ENCODE results near the gene AATK. TPM values are rescaled to one million over a fixed set of nuclear protein-coding genes. Genes with fewer than 3 reads are reported as not detected.

Gene AATK
- total RNA-seq, 2 experiments from 2014 or later, result 0.25 to 0.82 TPM

GRCh38 chr17:81160306-81160705, 5.7 kb downstream of the AATK start:
- Mint-ChIP-seq H3K4me3 (no peak overlapping the region), H3K27me3 (peaks cover 20% of the 10 kb centered on the region), H3K36me3 (ENCODE audit: low read depth) (no peaks in the 10 kb centered on the region), H3K9me3 (no peaks in the 10 kb centered on the region), H3K4me1 (ENCODE audit: low read depth) (no peaks in the 10 kb centered on the region), H3K27ac (no peak overlapping the region)
- ChIA-PET POLR2A (no interaction called here), CTCF (no interaction called here)
- TF ChIP-seq CTCF (IDR thresholded peaks at IDR 0.05), result no peak
- Histone ChIP-seq H3K27me3 (ENCODE audit: control insufficient read depth in 1 of 2, insufficient read depth in 2 of 2, low read length in 2 of 2) (peaks cover 18 to 22% of the 10 kb centered on the region in 2 experiments), H3K36me3 (ENCODE audit: insufficient read depth, low read length) (no peaks in the 10 kb centered on the region), H3K9me3 (ENCODE audit: control insufficient read depth in 1 of 2, insufficient read depth in 1 of 2, low read length in 2 of 2) (peaks cover 0 to 33% of the 10 kb centered on the region in 2 experiments), H3K4me1 (ENCODE audit: insufficient read depth, low read length) (peaks cover 15% of the 10 kb centered on the region), H3K4me3 (ENCODE audit: low read length) (peak overlapping the region; percentile 20), H3K27ac (ENCODE audit: low read depth in 1 of 2, low read length in 2 of 2) (no peak overlapping the region)
- ATAC-seq (ENCODE audit: poor library complexity) (no peak), DNase-seq (peak in 2 of 14 experiments; percentile 13 to 49)
- intact Hi-C loops (cut with DNase I, micrococcal nuclease), result no loop called here

- ATAC-seq (ENCODE audit: poor library complexity) (no peak), DNase-seq (no peak)
- Histone ChIP-seq H3K27me3 (ENCODE audit: control insufficient read depth in 1 of 2, insufficient read depth in 2 of 2, low read length in 2 of 2) (peaks cover 13 to 17% of the 10 kb centered on the region in 2 experiments), H3K9me3 (ENCODE audit: control insufficient read depth in 1 of 2, insufficient read depth in 1 of 2, low read length in 2 of 2) (peaks cover 0 to 27% of the 10 kb centered on the region in 2 experiments), H3K4me3 (ENCODE audit: low read length) (peak overlapping the region; percentile 20), H3K36me3 (ENCODE audit: insufficient read depth, low read length) (no peaks in the 10 kb centered on the region), H3K4me1 (ENCODE audit: insufficient read depth, low read length) (peaks cover 11% of the 10 kb centered on the region), H3K27ac (ENCODE audit: low read depth in 1 of 2, low read length in 2 of 2) (no peak overlapping the region)
- H3K4me3 Mint-ChIP-seq, result no peak overlapping the region
- H3K4me1 Mint-ChIP-seq (ENCODE audit: low read depth), result no peaks in the 10 kb centered on the region
- H3K36me3 Mint-ChIP-seq (ENCODE audit: low read depth), result no peaks in the 10 kb centered on the region
- intact Hi-C loops (cut with DNase I, micrococcal nuclease), result no loop called here
- ChIA-PET POLR2A (no interaction called here), CTCF (no interaction called here)
- TF ChIP-seq CTCF (IDR thresholded peaks at IDR 0.05), result no peak
- H3K27me3 Mint-ChIP-seq, result peaks cover 19% of the 10 kb centered on the region
- H3K9me3 Mint-ChIP-seq, result no peaks in the 10 kb centered on the region
- H3K27ac Mint-ChIP-seq, result no peak overlapping the region
These were observed 6.3 kb downstream of the AATK start for GRCh38 chr17:81159611-81160265.

GRCh38 chr17:81158688-81159590, 7.1 kb downstream of the AATK start:
- no peak overlapping the region for H3K4me3 ChIP-seq (ENCODE audit: low read length)
- ChIA-PET POLR2A (no interaction called here), CTCF (no interaction called here)
- H3K36me3 ChIP-seq (ENCODE audit: insufficient read depth, low read length), result no peaks in the 10 kb centered on the region
- H3K4me1 ChIP-seq (ENCODE audit: insufficient read depth, low read length), result peaks cover 11% of the 10 kb centered on the region
- H3K27me3 ChIP-seq (ENCODE audit: control insufficient read depth in 1 of 2, insufficient read depth in 2 of 2, low read length in 2 of 2), result peaks cover 10% of the 10 kb centered on the region in 2 experiments
- no peak for ATAC-seq (ENCODE audit: poor library complexity)
- intact Hi-C loops (cut with DNase I, micrococcal nuclease), result no loop called here
- DNase-seq, result no peak
- no peak for TF ChIP-seq CTCF (IDR thresholded peaks at IDR 0.05)
- no peaks in the 10 kb centered on the region for H3K36me3 Mint-ChIP-seq (ENCODE audit: low read depth)
- peaks cover 0 to 19% of the 10 kb centered on the region in 2 experiments for H3K9me3 ChIP-seq (ENCODE audit: control insufficient read depth in 1 of 2, insufficient read depth in 1 of 2, low read length in 2 of 2)
- H3K27ac ChIP-seq (ENCODE audit: low read depth in 1 of 2, low read length in 2 of 2), result no peak overlapping the region
- H3K9me3 Mint-ChIP-seq, result no peaks in the 10 kb centered on the region
- H3K27ac Mint-ChIP-seq, result no peak overlapping the region
- peaks cover 12% of the 10 kb centered on the region for H3K27me3 Mint-ChIP-seq
- no peak overlapping the region for H3K4me3 Mint-ChIP-seq
- H3K4me1 Mint-ChIP-seq (ENCODE audit: low read depth), result no peaks in the 10 kb centered on the region
